C4-2B (cell line): ENCODE results near the gene RIN3.

ENCODE experiments used
- CTCF ChIP-seq: fragments of 450-650 bp; conservative IDR thresholded peaks from 2 replicates; pipeline ENCODE4 v1.5.1; 2017; ENCODE audit warnings: mild to moderate bottlenecking
- ZFX ChIP-seq: fragments of 450-650 bp; IDR thresholded peaks from 2 replicates; pipeline ENCODE4 v1.6.1; 2017

- TF ChIP-seq CTCF (no peak), ZFX (no peak)
Observed at GRCh38 chr14:92557544-92557912, 43.9 kb downstream of the RIN3 start.
